Hepatocyte (in vitro differentiated cells): ENCODE results near the gene UGGT2. TPM values are rescaled to one million over a fixed set of nuclear protein-coding genes. Genes with fewer than 3 reads are reported as not detected.
A peak's percentile ranks its signal among the peaks of the same experiment; 100 is the strongest.

Experiments used
- DNase-seq: peaks from one replicate; pipeline ENCODE4 v3.0.0-alpha.2; 2016; ENCODE audit warnings: low spot score
- H2AFZ ChIP-seq: fragments of 200-600 bp; sonication (generic); 2 replicates; pipeline ENCODE4 v1.6.0; 2016; ENCODE audit warnings: antibody characterized with exemption, mild to moderate bottlenecking
- H3K27ac ChIP-seq: fragments of 200-600 bp; sonication (generic); 2 replicates; pipeline ENCODE4 v1.5.1; 2016; ENCODE audit warnings: mild to moderate bottlenecking
- H3K27me3 ChIP-seq: fragments of 200-600 bp; sonication (generic); 2 replicates; pipeline ENCODE4 v1.6.1; 2016
- H3K36me3 ChIP-seq: fragments of 200-600 bp; sonication (generic); replicated peaks from 2 replicates; pipeline ENCODE4 v1.5.1; 2016; ENCODE audit warnings: low read depth; ENCODE audit not compliant: insufficient read depth
- H3K4me1 ChIP-seq: fragments of 200-600 bp; sonication (generic); 2 replicates; pipeline ENCODE4 v1.5.1; 2016; ENCODE audit warnings: mild to moderate bottlenecking, moderate library complexity; ENCODE audit not compliant: insufficient read depth
- H3K4me2 ChIP-seq: fragments of 200-600 bp; sonication (generic); 2 replicates; pipeline ENCODE4 v1.6.0; 2016
- H3K4me3 ChIP-seq: fragments of 200-600 bp; sonication (generic); 2 replicates; pipeline ENCODE4 v1.5.1; 2016; ENCODE audit warnings: mild to moderate bottlenecking
- H3K79me2 ChIP-seq: fragments of 200-600 bp; sonication (generic); 2 replicates; pipeline ENCODE4 v1.6.0; 2017; ENCODE audit warnings: mild to moderate bottlenecking
- H3K9me2 ChIP-seq: fragments of 200-600 bp; sonication (generic); replicated peaks from 2 replicates; pipeline ENCODE4 v1.6.0; 2017; ENCODE audit warnings: mild to moderate bottlenecking; ENCODE audit not compliant: insufficient read depth
- H3K9me3 ChIP-seq: fragments of 200-600 bp; sonication (generic); 2 replicates; pipeline ENCODE4 v1.5.1; 2016; ENCODE audit warnings: low read depth, mild to moderate bottlenecking
- H4K20me1 ChIP-seq: fragments of 200-600 bp; sonication (generic); 2 replicates; pipeline ENCODE4 v1.6.0; 2016; ENCODE audit warnings: mild to moderate bottlenecking; ENCODE audit not compliant: insufficient read depth, poor library complexity, severe bottlenecking
- CTCF ChIP-seq: fragments of 200-600 bp; sonication (generic); IDR thresholded peaks from 2 replicates; pipeline ENCODE4 v1.5.1; 2016; ENCODE audit warnings: antibody characterized with exemption, mild to moderate bottlenecking; ENCODE audit not compliant: poor library complexity
- EZH2 ChIP-seq: fragments of 200-600 bp; sonication (generic); IDR thresholded peaks from 2 replicates; pipeline ENCODE4 v1.6.1; 2016; ENCODE audit warnings: antibody characterized with exemption, mild to moderate bottlenecking, borderline replicate concordance
- EZH2phosphoT487 ChIP-seq: fragments of 200-600 bp; sonication (generic); IDR thresholded peaks from one replicate; pipeline ENCODE4 v1.6.1; 2018; ENCODE audit warnings: antibody characterized with exemption, mild to moderate bottlenecking, low read depth, moderate library complexity; ENCODE audit not compliant: unreplicated experiment, severe bottlenecking
- WGBS: methylation state at CpG from one replicate; pipeline ENCODE4 v1.1.6; 2016; ENCODE audit warnings: low lambda C conversion rate; ENCODE audit errors: missing lambda C conversion rate; 5-methylcytosine and 5-hydroxymethylcytosine counted together
- polyA plus RNA-seq: library from polyadenylated mRNA; unstranded; fragments of >200 nt; fragmentation: Nextera tagmentation; extraction: Ambion mirVana; gene quantifications from 2 replicates; pipeline ENCODE4 v1.2.1, GENCODE V29; 2016
- total RNA-seq: library from RNA; depleted of rRNA; stranded (reverse); fragments of >200 nt; gene quantifications from 2 replicates; pipeline ENCODE4 v1.2.3, GENCODE V29; 2014

UGGT2 gene
- total and polyA plus RNA-seq, 2 experiments from 2014 or later = 23.6 to 60.3 TPM

GRCh38 chr13:95822303-95822702 is 230.9 kb downstream of the UGGT2 start:
- no peak for DNase-seq
- TF ChIP-seq EZH2 (no peak), EZH2phosphoT487 (no peak), CTCF (no peak)
- no peak overlapping the region for H3K4me3 ChIP-seq
- no peaks in the 10 kb centered on the region for H3K9me2 ChIP-seq
- H2AFZ ChIP-seq = no peak overlapping the region
- WGBS = 98% methylated on average over 5 of the region's 5 CpGs
- H3K36me3 ChIP-seq = no peaks in the 10 kb centered on the region
- H3K79me2 ChIP-seq = no peaks in the 10 kb centered on the region
- no peak overlapping the region for H3K4me2 ChIP-seq
- peaks cover under 1% of the 10 kb centered on the region for H3K4me1 ChIP-seq
- H3K27me3 ChIP-seq = no peaks in the 10 kb centered on the region
- H4K20me1 ChIP-seq = no peaks in the 10 kb centered on the region
- no peak overlapping the region for H3K27ac ChIP-seq
- H3K9me3 ChIP-seq = no peaks in the 10 kb centered on the region

- TF ChIP-seq CTCF (no peak), EZH2phosphoT487 (no peak), EZH2 (no peak)
- Histone ChIP-seq H3K9me2 (no peaks in the 10 kb centered on the region), H3K27ac (peak overlapping the region; percentile 31), H3K4me1 (no peaks in the 10 kb centered on the region), H4K20me1 (no peaks in the 10 kb centered on the region), H2AFZ (no peak overlapping the region), H3K27me3 (no peaks in the 10 kb centered on the region), H3K4me3 (no peak overlapping the region), H3K4me2 (no peak overlapping the region), H3K36me3 (no peaks in the 10 kb centered on the region), H3K9me3 (peaks cover 4% of the 10 kb centered on the region), H3K79me2 (no peaks in the 10 kb centered on the region)
- 76% methylated on average over 1 of the region's 1 CpG for WGBS
- DNase-seq = no peak
These were observed 238.7 kb downstream of the UGGT2 start for GRCh38 chr13:95814495-95814894.

GRCh38 chr13:95813139-95813538 is 240.1 kb downstream of the UGGT2 start:
- Histone ChIP-seq H3K36me3 (no peaks in the 10 kb centered on the region), H3K27me3 (no peaks in the 10 kb centered on the region), H3K9me2 (no peaks in the 10 kb centered on the region), H2AFZ (no peak overlapping the region), H3K27ac (no peak overlapping the region), H3K79me2 (no peaks in the 10 kb centered on the region), H3K4me3 (no peak overlapping the region), H3K4me2 (no peak overlapping the region), H4K20me1 (no peaks in the 10 kb centered on the region), H3K9me3 (peaks cover 4% of the 10 kb centered on the region), H3K4me1 (no peaks in the 10 kb centered on the region)
- no peak for DNase-seq
- TF ChIP-seq EZH2 (no peak), EZH2phosphoT487 (no peak), CTCF (no peak)
- 96% methylated on average over 3 of the region's 3 CpGs for WGBS

- H2AFZ ChIP-seq = no peak overlapping the region
- TF ChIP-seq EZH2 (no peak), EZH2phosphoT487 (no peak), CTCF (no peak)
These were observed 243.8 kb downstream of the UGGT2 start for GRCh38 chr13:95809429-95809828.

More at GRCh38 chr13:95809429-95809828, 243.8 kb downstream of the UGGT2 start:
- H4K20me1 ChIP-seq = no peaks in the 10 kb centered on the region
- H3K79me2 ChIP-seq = no peaks in the 10 kb centered on the region
- H3K36me3 ChIP-seq = no peaks in the 10 kb centered on the region
- H3K4me2 ChIP-seq = no peak overlapping the region
- no peaks in the 10 kb centered on the region for H3K9me2 ChIP-seq
- 95% methylated on average over 5 of the region's 5 CpGs for WGBS
- no peak overlapping the region for H3K27ac ChIP-seq
- no peaks in the 10 kb centered on the region for H3K27me3 ChIP-seq
- no peak overlapping the region for H3K4me3 ChIP-seq
- no peak for DNase-seq
- H3K9me3 ChIP-seq = peaks cover 9% of the 10 kb centered on the region
- no peaks in the 10 kb centered on the region for H3K4me1 ChIP-seq
